Tracheal epithelial cell (primary cell): ENCODE results near the gene KRTAP6-1. TPM values are rescaled to one million over a fixed set of nuclear protein-coding genes. Genes with fewer than 3 reads are reported as not detected.

Experiments
- total RNA-seq: library from RNA; depleted of rRNA; stranded (reverse); fragments of >200 nt; gene quantifications from 2 replicates; pipeline ENCODE4 v1.2.1, GENCODE V29; 2014

The KRTAP6-1 gene, protein sequence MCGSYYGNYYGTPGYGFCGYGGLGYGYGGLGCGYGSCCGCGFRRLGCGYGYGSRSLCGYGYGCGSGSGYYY
- not detected in 2 replicates for total RNA-seq

DNA sequence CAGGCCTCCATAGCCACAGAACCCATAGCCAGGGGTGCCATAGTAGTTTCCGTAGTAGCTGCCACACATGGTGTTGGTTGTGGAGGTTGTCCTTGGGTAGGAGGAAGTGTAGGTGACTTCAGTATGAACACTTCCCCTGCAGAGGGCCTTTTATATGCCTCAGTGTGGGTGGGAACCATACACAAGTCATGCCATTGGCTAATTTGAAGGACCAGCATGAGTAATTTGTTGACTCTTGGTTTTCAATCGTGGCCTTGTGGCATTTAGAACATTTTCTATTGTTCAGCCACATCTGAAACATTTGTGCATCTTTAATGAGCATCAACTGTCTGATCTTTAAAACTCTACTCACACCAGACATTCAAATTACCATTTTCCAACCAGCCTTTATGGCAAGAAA is at the start of gene KRTAP6-1:
Gene KRTAP6-1 (minus strand): TSS at position 95 of the 400 bp plus-strand sequence. CDS start 26 bp downstream, at position 69.

DNA sequence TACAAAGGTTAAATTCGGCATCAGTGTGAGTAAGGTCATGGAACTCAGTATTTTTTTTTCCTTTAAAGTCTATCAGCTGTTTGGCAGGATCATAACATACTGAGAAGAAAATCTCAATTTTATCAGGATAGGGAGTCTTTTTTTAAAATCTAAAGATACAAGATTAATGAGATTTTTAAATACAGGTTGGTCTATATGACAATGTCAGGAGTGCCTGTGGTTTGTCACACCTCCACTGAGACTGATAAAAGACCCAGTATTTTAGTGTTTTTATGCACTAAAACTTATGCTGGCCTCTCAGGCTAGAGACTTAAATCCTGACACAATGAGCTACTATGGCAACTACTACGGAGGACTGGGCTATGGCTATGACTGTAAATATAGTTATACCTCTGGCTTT is 28.8 kb upstream of the KRTAP6-1 start, which contains the start of gene KRTAP20-3:
Gene KRTAP20-3 (plus strand): TSS at position 301 of the 400 bp plus-strand sequence.

DNA sequence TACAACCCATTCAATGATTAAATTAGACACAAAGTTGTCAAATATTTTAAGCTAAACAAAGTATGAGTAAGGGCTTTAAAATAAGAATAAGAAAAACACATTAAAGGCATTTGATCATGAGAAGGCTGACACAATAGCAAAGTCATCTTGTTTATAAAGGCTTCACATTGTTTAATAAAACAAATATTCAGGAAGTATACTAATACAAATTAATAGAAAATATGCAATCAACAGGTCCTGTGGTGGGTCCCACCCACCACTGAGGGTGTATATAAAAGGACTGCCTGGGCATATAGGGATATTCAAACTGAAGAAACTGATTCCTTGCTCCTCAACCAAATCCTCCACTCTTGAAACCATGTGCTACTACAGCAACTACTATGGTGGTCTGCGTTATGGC is 21.2 kb upstream of the KRTAP6-1 start, which contains the start of gene KRTAP20-2:
Gene KRTAP20-2 (plus strand): TSS at position 301 of the 400 bp plus-strand sequence. CDS start 58 bp downstream, at position 359.

DNA sequence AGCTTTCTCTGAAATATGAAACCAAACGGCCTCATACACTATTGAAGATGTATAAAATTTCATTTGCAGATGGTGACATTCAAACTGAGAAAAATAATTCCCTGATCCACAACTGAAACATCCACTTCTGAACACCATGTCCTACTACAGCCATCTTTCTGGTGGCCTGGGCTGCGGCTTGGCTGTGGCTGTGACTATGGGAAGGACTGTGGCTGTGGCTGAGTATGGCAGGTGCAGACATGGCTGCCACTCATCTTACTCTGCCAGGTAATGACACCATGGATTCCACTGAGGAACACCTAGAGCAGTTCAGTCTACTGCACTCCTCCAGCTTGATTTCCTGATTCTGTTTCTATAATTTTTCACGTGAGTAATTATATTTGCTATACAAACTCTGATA is 6.8 kb upstream of the KRTAP6-1 start, which contains the start of gene KRTAP20-4:
Gene KRTAP20-4 (plus strand): TSS at position 106 of the 400 bp plus-strand sequence.

DNA sequence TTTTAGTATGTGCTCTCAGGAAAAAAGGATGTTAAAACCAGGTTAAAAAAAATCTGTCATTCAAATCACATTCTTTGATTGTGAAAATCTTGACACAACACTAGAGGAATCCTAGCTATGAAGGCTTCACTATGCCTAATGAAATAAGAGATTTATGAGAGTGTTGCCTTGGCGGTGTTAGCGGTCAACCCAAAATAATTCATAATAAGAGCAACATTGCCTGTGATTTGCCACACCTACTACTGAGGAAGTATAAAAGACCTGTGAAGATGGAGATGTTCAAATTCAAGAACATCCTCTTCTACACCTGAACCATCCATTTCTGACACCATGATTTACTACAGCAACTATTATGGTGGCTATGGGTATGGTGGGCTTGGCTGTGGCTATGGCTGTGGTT is 2.4 kb upstream of the KRTAP6-1 start, which contains the start of gene KRTAP20-1:
Gene KRTAP20-1 (plus strand): TSS at position 301 of the 400 bp plus-strand sequence. CDS start 30 bp downstream, at position 331.

DNA sequence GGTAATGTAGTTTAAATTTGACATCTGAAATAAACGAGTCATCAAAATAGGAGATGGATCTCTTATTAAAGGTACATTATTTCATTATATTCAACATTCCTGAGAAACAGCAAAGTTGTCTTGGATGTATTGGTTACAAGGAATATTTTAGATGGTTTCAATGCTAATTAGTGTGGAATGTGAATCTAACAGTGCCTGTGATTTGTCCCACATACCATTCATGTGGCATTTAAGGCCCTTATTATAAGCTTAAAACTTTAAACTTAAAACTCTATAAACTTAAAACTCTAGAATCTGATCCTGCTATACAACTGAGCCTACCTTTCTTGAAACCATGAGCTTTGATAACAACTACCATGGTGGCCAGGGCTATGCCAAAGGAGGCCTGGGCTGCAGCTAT is 12.9 kb downstream of the KRTAP6-1 start, which contains the start of gene KRTAP22-1:
Gene KRTAP22-1 (plus strand): TSS at position 301 of the 400 bp plus-strand sequence.

DNA sequence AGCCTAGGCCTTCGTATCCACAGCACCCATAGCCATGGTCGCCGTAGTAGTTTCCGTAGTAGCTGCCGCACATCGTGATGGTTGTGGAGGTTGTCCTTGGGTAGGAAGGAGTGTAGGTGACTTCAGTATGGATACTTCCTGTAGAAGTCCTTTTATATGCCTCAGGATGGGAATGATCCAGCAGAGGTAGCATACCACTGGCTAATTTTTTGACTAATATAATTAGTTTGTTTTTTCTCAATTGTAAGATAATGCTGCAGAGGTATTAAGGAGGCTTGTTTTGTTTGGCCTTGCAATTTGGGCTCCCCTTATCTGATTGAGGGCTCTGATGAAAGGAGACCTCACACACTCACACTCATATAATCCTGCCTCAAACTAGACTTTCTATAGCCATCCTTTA is 14.9 kb downstream of the KRTAP6-1 start, which contains the start of gene KRTAP6-2:
Gene KRTAP6-2 (minus strand): TSS at position 101 of the 400 bp plus-strand sequence. CDS start 28 bp downstream, at position 73.

DNA sequence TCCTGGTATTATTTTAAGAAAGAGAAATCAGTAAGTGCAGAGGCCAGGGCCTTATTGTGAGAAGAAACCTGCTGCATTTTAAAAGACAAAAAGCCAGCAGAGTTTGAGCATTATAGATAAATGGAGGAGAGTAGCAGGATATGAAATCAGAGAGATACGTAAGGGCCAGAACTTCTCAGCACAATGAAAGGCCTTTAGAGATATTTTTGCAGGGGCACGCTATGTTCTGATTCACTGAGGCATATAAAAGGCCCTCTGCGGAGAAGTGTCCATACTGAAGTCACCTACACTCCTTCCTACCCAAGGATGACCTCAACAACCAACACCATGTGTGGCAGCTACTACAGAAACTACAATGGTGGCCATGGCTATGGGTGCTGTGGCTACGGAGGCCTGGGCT is 21.6 kb downstream of the KRTAP6-1 start, which contains the start of gene KRTAP6-3:
Gene KRTAP6-3 (plus strand): TSS at position 301 of the 400 bp plus-strand sequence. CDS start 6 bp downstream, at position 307.

DNA sequence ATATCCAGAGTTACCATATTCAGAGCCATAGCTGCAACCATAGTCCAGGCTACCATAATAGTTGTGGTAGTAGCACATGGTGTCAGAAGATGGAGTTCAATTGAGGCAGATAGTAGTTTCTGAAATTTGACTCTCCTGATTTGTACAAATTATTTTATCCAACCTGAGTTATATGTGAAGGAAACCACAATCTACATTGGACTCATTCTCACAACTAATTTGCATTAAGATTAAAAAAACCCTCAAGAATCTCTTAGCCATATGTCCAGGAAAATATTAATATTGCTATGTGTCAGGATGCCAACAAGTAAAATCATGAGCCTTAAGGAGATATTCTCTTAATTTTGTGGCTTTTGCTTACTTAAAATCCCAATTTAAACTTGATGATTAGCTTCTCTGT is 23.4 kb downstream of the KRTAP6-1 start, which contains the start of gene KRTAP22-2:
Gene KRTAP22-2 (minus strand): TSS at position 101 of the 400 bp plus-strand sequence.

Other genes with a start within 250 kb of the KRTAP6-1 start
- gene KRTAP13-2, start 241.7 kb downstream of the KRTAP6-1 start, total RNA-seq, result not detected in 2 replicates
- gene KRTAP13-1, start 217.9 kb downstream of the KRTAP6-1 start, total RNA-seq, result not detected in 2 replicates
- not detected in 2 replicates for gene KRTAP13-3, start 188.0 kb downstream of the KRTAP6-1 start, total RNA-seq
- not detected in 2 replicates for gene KRTAP13-4, start 183.7 kb downstream of the KRTAP6-1 start, total RNA-seq
- gene KRTAP15-1, start 173.7 kb downstream of the KRTAP6-1 start, total RNA-seq, result not detected in 2 replicates
- 0.24 TPM in 1 of 2 replicates, not detected in the other for gene KRTAP19-1, start 133.6 kb downstream of the KRTAP6-1 start, total RNA-seq
- gene KRTAP19-2, start 126.5 kb downstream of the KRTAP6-1 start, total RNA-seq, result not detected in 2 replicates
- not detected in 2 replicates for gene KRTAP19-3, start 121.9 kb downstream of the KRTAP6-1 start, total RNA-seq
- gene KRTAP19-4, start 116.8 kb downstream of the KRTAP6-1 start, total RNA-seq, result not detected in 2 replicates
- gene KRTAP19-5, start 111.8 kb downstream of the KRTAP6-1 start, total RNA-seq, result not detected in 2 replicates
- gene KRTAP19-6, start 72.1 kb downstream of the KRTAP6-1 start, total RNA-seq, result not detected in 2 replicates
- not detected in 2 replicates for gene KRTAP19-7, start 52.6 kb downstream of the KRTAP6-1 start, total RNA-seq
- gene KRTAP22-2, start 23.5 kb downstream of the KRTAP6-1 start, total RNA-seq, result not detected in 2 replicates
- not detected in 2 replicates for gene KRTAP6-3, start 21.5 kb downstream of the KRTAP6-1 start, total RNA-seq
- not detected in 2 replicates for gene KRTAP6-2, start 15.0 kb downstream of the KRTAP6-1 start, total RNA-seq
- gene KRTAP22-1, start 12.8 kb downstream of the KRTAP6-1 start, total RNA-seq, result not detected in 2 replicates
- not detected in 2 replicates for gene KRTAP20-1, start 2.5 kb upstream of the KRTAP6-1 start, total RNA-seq
- gene KRTAP20-4, start 6.7 kb upstream of the KRTAP6-1 start, total RNA-seq, result not detected in 2 replicates
- not detected in 2 replicates for gene KRTAP20-2, start 21.3 kb upstream of the KRTAP6-1 start, total RNA-seq
- not detected in 2 replicates for gene KRTAP20-3, start 28.9 kb upstream of the KRTAP6-1 start, total RNA-seq
- not detected in 2 replicates for gene KRTAP21-3, start 104.8 kb upstream of the KRTAP6-1 start, total RNA-seq
- gene KRTAP21-2, start 133.3 kb upstream of the KRTAP6-1 start, total RNA-seq, result not detected in 2 replicates
- gene KRTAP21-1, start 141.5 kb upstream of the KRTAP6-1 start, total RNA-seq, result not detected in 2 replicates
- gene KRTAP8-1, start 199.3 kb upstream of the KRTAP6-1 start, total RNA-seq, result not detected in 2 replicates
- gene KRTAP7-1, start 215.8 kb upstream of the KRTAP6-1 start, total RNA-seq, result not detected in 2 replicates